ENCODE data around the gene HBG2. TPM values are rescaled to one million over a fixed set of nuclear protein-coding genes. Genes with fewer than 3 reads are reported as not detected.

Gene HBG2
- total and polyA plus RNA-seq, 2 experiments from 2014 or later = not detected

DNA sequence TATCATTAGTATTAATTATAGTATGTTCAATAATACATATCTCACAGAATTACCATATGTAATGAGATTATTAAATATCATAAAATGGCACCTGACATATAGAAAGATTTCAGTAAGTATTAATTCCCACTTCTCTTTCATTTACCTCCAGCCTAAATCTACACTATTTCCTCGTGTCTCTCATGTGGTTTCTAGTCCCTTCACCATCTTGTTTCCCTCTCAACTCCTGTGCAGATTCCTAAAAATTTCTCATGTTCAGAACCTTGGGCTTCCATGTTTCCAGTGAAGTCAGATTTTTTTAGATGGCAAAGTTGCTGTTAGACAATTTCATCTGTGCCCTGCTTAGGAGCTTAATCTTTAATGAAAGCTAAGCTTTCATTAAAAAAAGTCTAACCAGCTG lies 29.3 kb upstream of the HBG2 start:
- no peak overlapping the region for H3K27ac ChIP-seq
- H3K79me2 ChIP-seq = no peaks in the 10 kb centered on the region
- H3K9me2 ChIP-seq (replicated peaks; ENCODE audit: insufficient read depth) = no peaks in the 10 kb centered on the region
- no peak overlapping the region for H3K4me2 ChIP-seq
- TF ChIP-seq, protein P1, sequence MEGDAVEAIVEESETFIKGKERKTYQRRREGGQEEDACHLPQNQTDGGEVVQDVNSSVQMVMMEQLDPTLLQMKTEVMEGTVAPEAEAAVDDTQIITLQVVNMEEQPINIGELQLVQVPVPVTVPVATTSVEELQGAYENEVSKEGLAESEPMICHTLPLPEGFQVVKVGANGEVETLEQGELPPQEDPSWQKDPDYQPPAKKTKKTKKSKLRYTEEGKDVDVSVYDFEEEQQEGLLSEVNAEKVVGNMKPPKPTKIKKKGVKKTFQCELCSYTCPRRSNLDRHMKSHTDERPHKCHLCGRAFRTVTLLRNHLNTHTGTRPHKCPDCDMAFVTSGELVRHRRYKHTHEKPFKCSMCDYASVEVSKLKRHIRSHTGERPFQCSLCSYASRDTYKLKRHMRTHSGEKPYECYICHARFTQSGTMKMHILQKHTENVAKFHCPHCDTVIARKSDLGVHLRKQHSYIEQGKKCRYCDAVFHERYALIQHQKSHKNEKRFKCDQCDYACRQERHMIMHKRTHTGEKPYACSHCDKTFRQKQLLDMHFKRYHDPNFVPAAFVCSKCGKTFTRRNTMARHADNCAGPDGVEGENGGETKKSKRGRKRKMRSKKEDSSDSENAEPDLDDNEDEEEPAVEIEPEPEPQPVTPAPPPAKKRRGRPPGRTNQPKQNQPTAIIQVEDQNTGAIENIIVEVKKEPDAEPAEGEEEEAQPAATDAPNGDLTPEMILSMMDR (IDR thresholded peaks at IDR 0.05; ENCODE audit: poor library complexity) = no peak
- no peak for TF ChIP-seq EZH2phosphoT487 (IDR thresholded peaks at IDR 0.05; ENCODE audit: low read depth, severe bottlenecking, unreplicated experiment)
- TF ChIP-seq EZH2 (IDR thresholded peaks at IDR 0.05; ENCODE audit: borderline replicate concordance) = no peak
- no peak overlapping the region for H2AFZ ChIP-seq
- WGBS (ENCODE audit: low lambda C conversion rate, missing lambda C conversion rate) = 88% methylated on average over 1 of the region's 1 CpG
- H3K4me1 ChIP-seq (ENCODE audit: insufficient read depth) = no peaks in the 10 kb centered on the region
- no peaks in the 10 kb centered on the region for H3K27me3 ChIP-seq
- no peaks in the 10 kb centered on the region for H4K20me1 ChIP-seq (ENCODE audit: insufficient read depth, poor library complexity, severe bottlenecking)
- H3K36me3 ChIP-seq (replicated peaks; ENCODE audit: insufficient read depth, low read depth) = no peaks in the 10 kb centered on the region
- no peak for DNase-seq (ENCODE audit: low spot score)
- H3K4me3 ChIP-seq = no peak overlapping the region
- H3K9me3 ChIP-seq (ENCODE audit: low read depth) = no peaks in the 10 kb centered on the region

GRCh38 chr11:5283086-5283485 lies 28.5 kb upstream of the HBG2 start:
- Histone ChIP-seq H3K9me2 (replicated peaks; ENCODE audit: insufficient read depth) (no peaks in the 10 kb centered on the region), H4K20me1 (ENCODE audit: insufficient read depth, poor library complexity, severe bottlenecking) (no peaks in the 10 kb centered on the region), H2AFZ (no peak overlapping the region), H3K4me2 (no peak overlapping the region), H3K4me3 (no peak overlapping the region), H3K27me3 (no peaks in the 10 kb centered on the region), H3K9me3 (ENCODE audit: low read depth) (no peaks in the 10 kb centered on the region), H3K4me1 (ENCODE audit: insufficient read depth) (no peaks in the 10 kb centered on the region), H3K36me3 (replicated peaks; ENCODE audit: insufficient read depth, low read depth) (no peaks in the 10 kb centered on the region), H3K27ac (no peak overlapping the region), H3K79me2 (no peaks in the 10 kb centered on the region)
- TF ChIP-seq, protein P1 (IDR thresholded peaks at IDR 0.05; ENCODE audit: poor library complexity) = no peak
- TF ChIP-seq EZH2 (IDR thresholded peaks at IDR 0.05; ENCODE audit: borderline replicate concordance) = no peak
- TF ChIP-seq EZH2phosphoT487 (IDR thresholded peaks at IDR 0.05; ENCODE audit: low read depth, severe bottlenecking, unreplicated experiment) = no peak
- no peak for DNase-seq (ENCODE audit: low spot score)
- WGBS (ENCODE audit: low lambda C conversion rate, missing lambda C conversion rate) = 84% methylated on average over 3 of the region's 3 CpGs

GRCh38 chr11:5282628-5283027 lies 28.0 kb upstream of the HBG2 start:
- no peak for DNase-seq (ENCODE audit: low spot score)
- no peaks in the 10 kb centered on the region for H3K27me3 ChIP-seq
- TF ChIP-seq EZH2phosphoT487 (IDR thresholded peaks at IDR 0.05; ENCODE audit: low read depth, severe bottlenecking, unreplicated experiment) (no peak), EZH2 (IDR thresholded peaks at IDR 0.05; ENCODE audit: borderline replicate concordance) (no peak)
- TF ChIP-seq, protein P1 (IDR thresholded peaks at IDR 0.05; ENCODE audit: poor library complexity) = no peak
- no peaks in the 10 kb centered on the region for H3K79me2 ChIP-seq
- H2AFZ ChIP-seq = no peak overlapping the region
- no peaks in the 10 kb centered on the region for H3K4me1 ChIP-seq (ENCODE audit: insufficient read depth)
- H4K20me1 ChIP-seq (ENCODE audit: insufficient read depth, poor library complexity, severe bottlenecking) = no peaks in the 10 kb centered on the region
- no peaks in the 10 kb centered on the region for H3K9me3 ChIP-seq (ENCODE audit: low read depth)
- WGBS (ENCODE audit: low lambda C conversion rate, missing lambda C conversion rate) = 86% methylated on average over 2 of the region's 2 CpGs
- no peak overlapping the region for H3K4me2 ChIP-seq
- no peaks in the 10 kb centered on the region for H3K9me2 ChIP-seq (replicated peaks; ENCODE audit: insufficient read depth)
- H3K27ac ChIP-seq = no peak overlapping the region
- H3K36me3 ChIP-seq (replicated peaks; ENCODE audit: insufficient read depth, low read depth) = no peaks in the 10 kb centered on the region
- no peak overlapping the region for H3K4me3 ChIP-seq

GRCh38 chr11:5281596-5281995 lies 27.0 kb upstream of the HBG2 start:
- DNase-seq (ENCODE audit: low spot score) = no peak
- no peak overlapping the region for H3K27ac ChIP-seq
- no peaks in the 10 kb centered on the region for H3K9me2 ChIP-seq (replicated peaks; ENCODE audit: insufficient read depth)
- H4K20me1 ChIP-seq (ENCODE audit: insufficient read depth, poor library complexity, severe bottlenecking) = no peaks in the 10 kb centered on the region
- TF ChIP-seq EZH2 (IDR thresholded peaks at IDR 0.05; ENCODE audit: borderline replicate concordance) (no peak), EZH2phosphoT487 (IDR thresholded peaks at IDR 0.05; ENCODE audit: low read depth, severe bottlenecking, unreplicated experiment) (no peak)
- TF ChIP-seq, protein P1 (IDR thresholded peaks at IDR 0.05; ENCODE audit: poor library complexity) = no peak
- no peak overlapping the region for H3K4me3 ChIP-seq
- H3K4me1 ChIP-seq (ENCODE audit: insufficient read depth) = no peaks in the 10 kb centered on the region
- no peak overlapping the region for H2AFZ ChIP-seq
- no peaks in the 10 kb centered on the region for H3K36me3 ChIP-seq (replicated peaks; ENCODE audit: insufficient read depth, low read depth)
- no peak overlapping the region for H3K4me2 ChIP-seq
- no peaks in the 10 kb centered on the region for H3K9me3 ChIP-seq (ENCODE audit: low read depth)
- no peaks in the 10 kb centered on the region for H3K27me3 ChIP-seq
- H3K79me2 ChIP-seq = no peaks in the 10 kb centered on the region
